ENCODE results near the gene OR6C2. TPM values are rescaled to one million over a fixed set of nuclear protein-coding genes. Genes with fewer than 3 reads are reported as not detected.
"Not testable (repeated sequence)": the region's sequence is repeated elsewhere in the genome, so short reads cannot be mapped to it uniquely, and the experiment has no call there.

OR6C2 gene
- polyA plus RNA-seq, 6 donors from 2014 or later = not detected

DNA sequence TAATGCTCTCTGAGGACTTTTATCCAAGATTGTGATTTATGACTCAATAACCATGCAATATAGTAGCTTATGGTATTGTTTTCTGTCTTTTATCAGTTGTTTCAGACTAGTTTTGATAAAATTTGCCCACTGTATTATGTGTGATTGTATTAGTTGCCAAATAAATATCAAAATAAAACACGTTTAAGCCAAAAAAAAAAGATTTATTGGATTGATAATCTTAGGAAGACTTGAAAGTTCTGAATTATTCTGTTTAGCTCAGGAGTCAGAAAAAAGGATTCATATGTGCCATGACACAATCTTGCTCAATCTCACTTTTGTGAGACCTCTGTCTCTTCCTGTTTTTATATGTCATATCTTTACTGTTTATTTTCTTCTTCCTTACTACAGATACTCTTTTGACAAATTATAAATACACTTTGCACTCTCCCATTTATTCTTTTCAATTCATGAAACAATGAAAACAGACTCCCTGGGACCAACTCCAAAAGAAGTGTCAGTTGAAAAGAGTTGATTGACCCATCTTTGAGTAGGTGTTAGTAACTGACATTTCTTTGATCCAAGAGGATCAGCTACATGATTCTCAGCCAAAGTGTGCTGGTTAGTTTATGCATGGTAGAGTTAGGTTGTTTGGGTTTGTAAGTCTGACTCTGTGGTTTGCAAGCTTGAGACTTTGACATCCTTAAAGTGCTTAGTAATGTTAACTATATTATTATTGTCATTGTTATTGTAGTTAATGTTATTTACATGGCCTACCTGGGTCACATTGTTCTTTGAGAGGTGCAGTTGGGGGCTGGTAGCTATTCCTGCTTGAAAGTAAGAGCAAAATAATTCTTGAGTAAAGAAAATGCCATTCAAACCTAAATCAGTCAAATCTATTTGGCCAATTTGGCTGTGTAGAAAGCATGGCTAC, 15.3 kb upstream of the OR6C2 start:
- peaks cover 21 to 36% (median 22%) of the 10 kb centered on the region in 3 donors for H3K27me3 Mint-ChIP-seq
- ATAC-seq (ENCODE audit: low read depth in 2 of 2) = no peak
- no peaks in the 10 kb centered on the region for H3K36me3 Mint-ChIP-seq
- no peak for DNase-seq
- peaks cover 0 to 4% (median 0%) of the 10 kb centered on the region in 7 donors for H3K9me3 Mint-ChIP-seq
- H3K27ac Mint-ChIP-seq = peak overlapping the region in 1 of 6 donors; percentile 36
- H3K4me3 Mint-ChIP-seq = no peak overlapping the region
- H3K4me1 Mint-ChIP-seq = peaks cover 0 to 4% (median 0%) of the 10 kb centered on the region in 3 donors

DNA sequence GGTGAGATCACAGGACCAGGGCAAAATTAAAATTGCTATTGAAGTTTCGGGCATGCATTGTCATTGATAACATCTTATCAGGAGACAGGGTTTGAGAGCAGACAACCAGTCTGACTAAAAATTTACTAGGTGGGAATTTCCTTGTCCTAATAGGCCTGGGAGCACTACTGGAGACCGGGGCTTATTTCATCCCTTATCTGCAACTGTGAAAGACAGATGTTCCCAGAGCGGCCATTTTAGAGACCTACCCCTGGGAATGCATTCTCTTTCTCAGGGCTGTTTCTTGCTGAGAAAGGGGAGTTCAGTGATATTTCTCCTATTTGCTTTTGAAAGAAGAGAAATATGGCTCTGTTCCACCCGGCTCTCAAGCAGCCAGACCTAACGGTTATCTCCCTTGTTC, 2.6 kb upstream of the OR6C2 start:
- not testable (repeated sequence) for H3K27ac Mint-ChIP-seq; ATAC-seq (ENCODE audit: low read depth in 2 of 2); DNase-seq; H3K4me1 Mint-ChIP-seq; H3K4me3 Mint-ChIP-seq
- Mint-ChIP-seq H3K36me3 (peaks cover 6 to 18% of the 10 kb centered on the region in 2 donors), H3K27me3 (peaks cover 0 to 18% (median 0%) of the 10 kb centered on the region in 3 donors), H3K9me3 (peaks cover 4 to 44% (median 26%) of the 10 kb centered on the region in 7 donors)

DNA sequence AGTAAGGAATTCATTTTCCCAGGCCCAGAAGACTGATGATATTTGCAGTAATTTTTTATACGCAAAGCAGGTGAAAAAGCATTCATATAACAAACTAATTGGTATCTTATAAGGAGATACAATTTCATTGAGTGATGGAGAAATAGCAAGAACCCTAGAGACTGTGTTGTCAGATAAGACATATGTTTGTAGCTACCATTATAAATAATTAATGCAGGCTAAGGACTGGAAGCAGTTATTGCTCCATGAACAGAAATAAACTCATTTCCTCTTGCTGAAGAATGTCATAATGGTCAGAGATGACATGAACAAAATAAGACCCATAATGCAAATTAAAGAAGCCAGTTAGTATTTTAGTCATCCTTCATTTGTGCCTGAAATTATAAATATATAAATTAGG, 1.5 kb downstream of the OR6C2 start:
- no peak for ATAC-seq (ENCODE audit: low read depth in 2 of 2)
- H3K9me3 Mint-ChIP-seq = peaks cover 0 to 23% (median 18%) of the 10 kb centered on the region in 7 donors
- H3K27me3 Mint-ChIP-seq = peaks cover 0 to 14% (median 0%) of the 10 kb centered on the region in 3 donors

DNA sequence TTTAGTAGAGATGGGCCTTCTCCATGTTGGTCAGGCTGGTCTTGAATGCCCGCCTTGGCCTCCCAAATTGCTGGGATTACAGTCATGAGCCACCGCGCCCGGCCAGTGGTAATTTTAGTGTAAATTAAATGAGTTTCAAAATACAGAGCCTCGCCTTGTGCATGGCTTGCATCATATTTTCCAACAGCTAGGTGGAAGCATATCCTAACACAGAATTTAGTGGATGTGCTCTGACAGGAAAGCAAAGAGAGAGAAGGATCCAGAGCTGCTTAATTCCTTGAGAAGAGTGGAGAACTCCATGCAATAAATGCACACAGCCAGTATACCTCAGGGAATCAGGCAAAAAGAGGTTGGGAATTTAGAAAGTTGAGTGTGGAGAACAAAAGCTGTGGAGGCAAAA, 2.5 kb downstream of the OR6C2 start:
- Mint-ChIP-seq H3K9me3 (peaks cover 0 to 14% (median 9%) of the 10 kb centered on the region in 7 donors), H3K4me1 (peaks cover 5 to 13% (median 8%) of the 10 kb centered on the region in 3 donors), H3K36me3 (no peaks in the 10 kb centered on the region), H3K27me3 (peaks cover 0 to 11% (median 0%) of the 10 kb centered on the region in 3 donors), H3K27ac (no peak overlapping the region), H3K4me3 (peak overlapping the region in 1 of 8 donors; percentile 5)
- DNase-seq (no peak), ATAC-seq (ENCODE audit: low read depth in 2 of 2) (no peak)

More for the DNA sequence above, 1.5 kb downstream of the OR6C2 start:
- Mint-ChIP-seq H3K27ac (no peak overlapping the region), H3K4me1 (peaks cover 5 to 13% (median 8%) of the 10 kb centered on the region in 3 donors), H3K4me3 (no peak overlapping the region), H3K36me3 (peaks cover 0 to 6% of the 10 kb centered on the region in 2 donors)
- no peak for DNase-seq

DNA sequence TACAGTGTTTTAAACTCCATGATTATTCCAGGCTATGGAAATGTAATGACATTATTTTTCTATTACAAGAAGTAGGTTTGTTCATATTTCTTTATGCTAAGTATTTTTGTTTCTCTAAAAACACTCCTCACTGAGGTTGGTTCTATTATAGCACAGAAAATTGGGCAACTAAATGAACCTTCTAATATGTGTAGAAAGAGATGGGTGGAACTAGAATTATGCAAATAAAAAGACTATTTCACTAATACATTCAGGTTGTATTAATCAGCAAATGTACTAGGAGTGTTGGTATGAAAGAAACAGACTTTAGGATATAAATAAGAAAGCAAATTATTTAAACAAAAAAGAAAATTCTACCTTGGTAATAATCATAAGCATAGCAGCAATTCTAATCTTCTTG, 4.9 kb downstream of the OR6C2 start:
- peaks cover 5 to 9% (median 5%) of the 10 kb centered on the region in 3 donors for H3K4me1 Mint-ChIP-seq
- no peak overlapping the region for H3K4me3 Mint-ChIP-seq
- DNase-seq (no peak), ATAC-seq (ENCODE audit: low read depth in 2 of 2) (no peak)
- no peaks in the 10 kb centered on the region for H3K9me3 Mint-ChIP-seq
- peaks cover 0 to 20% (median 0%) of the 10 kb centered on the region in 3 donors for H3K27me3 Mint-ChIP-seq
- peak overlapping the region in 1 of 6 donors; percentile 1 for H3K27ac Mint-ChIP-seq
- H3K36me3 Mint-ChIP-seq = no peaks in the 10 kb centered on the region

DNA sequence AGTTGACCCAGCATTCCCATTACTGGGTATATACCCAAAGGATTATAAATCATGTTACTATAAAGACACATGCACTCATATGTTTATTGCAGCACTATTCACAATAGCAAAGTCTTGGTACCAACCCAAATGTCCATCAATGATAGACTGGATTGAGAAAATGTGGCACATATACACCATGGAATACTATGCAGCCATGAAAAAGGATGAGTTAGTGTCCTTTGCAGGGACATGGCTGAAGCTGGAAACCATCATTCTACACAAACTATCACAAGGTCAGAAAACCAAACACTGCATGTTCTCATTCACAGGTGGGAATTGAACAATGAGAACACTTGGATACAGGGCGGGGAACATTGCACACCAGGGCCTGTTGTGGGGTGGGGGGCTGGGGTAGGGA, 21.1 kb downstream of the OR6C2 start:
- H3K27me3 Mint-ChIP-seq; H3K36me3 Mint-ChIP-seq; DNase-seq; H3K4me3 Mint-ChIP-seq; H3K27ac Mint-ChIP-seq; ATAC-seq (ENCODE audit: low read depth in 2 of 2): not testable (repeated sequence)
- Mint-ChIP-seq H3K9me3 (peaks cover 0 to 18% (median 6%) of the 10 kb centered on the region in 7 donors), H3K4me1 (peaks cover 23 to 33% (median 28%) of the 10 kb centered on the region in 3 donors)

DNA sequence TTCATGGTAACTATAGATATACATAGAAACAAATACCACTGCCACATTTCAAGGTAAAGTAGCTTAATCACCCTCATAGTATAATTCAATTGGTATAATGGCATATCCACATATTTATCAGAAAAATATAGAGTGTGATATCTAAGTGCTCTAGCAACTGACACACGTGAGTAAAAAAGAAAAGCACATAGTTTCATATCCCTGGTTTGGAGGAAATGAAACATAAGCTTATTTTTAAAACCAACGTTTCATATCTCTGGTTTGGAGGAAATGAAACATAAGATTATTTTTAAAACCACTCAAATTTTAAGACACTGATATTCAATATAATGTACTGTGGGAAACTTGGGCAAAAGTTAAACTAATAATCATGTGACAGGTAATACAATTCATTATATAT, 24.0 kb downstream of the OR6C2 start:
- Mint-ChIP-seq H3K9me3 (peaks cover 0 to 16% (median 4%) of the 10 kb centered on the region in 7 donors), H3K27ac (peak overlapping the region in 2 of 6 donors; percentile 58 to 75), H3K4me1 (peaks cover 26 to 40% (median 36%) of the 10 kb centered on the region in 3 donors), H3K4me3 (peak overlapping the region; percentile 32 to 86 (median 64)), H3K27me3 (no peaks in the 10 kb centered on the region), H3K36me3 (no peaks in the 10 kb centered on the region)
- peak; percentile 90 to 99 for ATAC-seq (ENCODE audit: low read depth in 2 of 2)
- DNase-seq = peak; percentile 36

DNA sequence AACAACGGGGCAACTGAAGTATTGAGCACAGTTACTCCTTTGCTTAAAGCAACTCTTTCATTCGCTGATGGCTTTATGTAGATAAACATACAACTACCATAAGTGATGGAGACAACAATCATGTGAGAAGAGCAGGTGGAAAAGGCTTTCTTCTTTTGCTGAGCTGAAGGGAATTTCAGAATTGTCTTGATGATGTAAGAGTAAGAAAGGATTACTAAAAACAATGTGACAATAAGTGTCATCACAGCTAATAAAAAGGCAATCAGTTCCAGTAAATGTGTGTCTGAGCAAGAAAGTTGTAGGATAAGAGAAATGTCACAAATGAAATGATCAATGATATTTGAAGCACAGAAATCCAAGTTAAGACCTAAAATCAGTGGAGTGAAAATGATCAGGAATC, 25.4 kb downstream of the OR6C2 start:
- DNase-seq (no peak), ATAC-seq (ENCODE audit: low read depth in 2 of 2) (no peak)
- peak overlapping the region in 2 of 8 donors; percentile 22 to 52 for H3K4me3 Mint-ChIP-seq
- H3K4me1 Mint-ChIP-seq = peaks cover 26 to 38% (median 36%) of the 10 kb centered on the region in 3 donors
- H3K27me3 Mint-ChIP-seq = no peaks in the 10 kb centered on the region
- H3K36me3 Mint-ChIP-seq = no peaks in the 10 kb centered on the region
- peaks cover 0 to 10% (median 0%) of the 10 kb centered on the region in 7 donors for H3K9me3 Mint-ChIP-seq
- peak overlapping the region in 2 of 6 donors; percentile 25 to 51 for H3K27ac Mint-ChIP-seq

DNA sequence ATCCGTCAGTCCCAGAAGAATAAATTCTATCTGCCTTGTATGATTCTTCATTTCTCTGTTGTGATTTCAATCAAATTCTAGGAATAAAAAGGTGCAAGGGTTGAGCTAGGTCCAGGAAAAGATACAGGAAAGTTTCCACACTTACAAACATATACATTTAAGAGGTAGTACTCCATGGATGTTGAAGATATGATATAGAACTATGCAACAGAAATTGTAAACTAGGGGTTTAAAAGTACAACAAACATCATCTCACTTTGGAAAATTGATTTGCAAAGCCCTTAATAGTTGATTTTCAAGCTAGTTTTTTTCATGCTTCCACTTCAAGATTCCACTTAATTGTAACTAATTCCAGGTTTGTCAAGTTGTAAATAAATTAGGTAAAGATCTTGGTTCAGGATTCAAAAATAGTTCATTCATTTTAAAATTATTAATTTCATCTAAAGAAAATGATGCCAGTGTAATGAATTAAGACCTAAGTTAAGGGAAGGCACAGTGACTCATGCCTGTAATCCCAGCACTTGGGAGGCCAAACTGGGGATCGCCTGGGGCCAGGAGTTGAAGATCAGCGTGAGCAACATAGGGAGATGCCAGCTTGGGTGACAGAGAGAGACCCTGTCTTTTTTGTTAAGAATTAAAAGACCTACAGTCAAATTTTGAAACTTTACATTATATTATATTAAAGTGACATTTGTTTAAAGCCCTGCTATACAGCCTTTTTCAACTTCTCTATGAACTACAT, 26.4 kb downstream of the OR6C2 start, which contains the start of gene OR6C70:
Gene OR6C70 (minus strand): TSS at position 51 of the 742 bp plus-strand sequence. CDS start 0 bp downstream, at position 51.
- peak within 1 kb of the TSS in 2 of 8 donors; percentile 22 to 52 for H3K4me3 Mint-ChIP-seq
- ATAC-seq (ENCODE audit: low read depth in 2 of 2) (no peak), DNase-seq (no peak)
- peak within 1 kb of the TSS in 3 of 6 donors; percentile 23 to 51 (median 25) for H3K27ac Mint-ChIP-seq
- peaks cover 0 to 3% (median 0%) of the 10 kb centered on the region in 7 donors for H3K9me3 Mint-ChIP-seq
- no peaks in the 10 kb centered on the region for H3K36me3 Mint-ChIP-seq
- no peaks in the 10 kb centered on the region for H3K27me3 Mint-ChIP-seq
- H3K4me1 Mint-ChIP-seq = peaks cover 26 to 36% (median 36%) of the 10 kb centered on the region in 3 donors

DNA sequence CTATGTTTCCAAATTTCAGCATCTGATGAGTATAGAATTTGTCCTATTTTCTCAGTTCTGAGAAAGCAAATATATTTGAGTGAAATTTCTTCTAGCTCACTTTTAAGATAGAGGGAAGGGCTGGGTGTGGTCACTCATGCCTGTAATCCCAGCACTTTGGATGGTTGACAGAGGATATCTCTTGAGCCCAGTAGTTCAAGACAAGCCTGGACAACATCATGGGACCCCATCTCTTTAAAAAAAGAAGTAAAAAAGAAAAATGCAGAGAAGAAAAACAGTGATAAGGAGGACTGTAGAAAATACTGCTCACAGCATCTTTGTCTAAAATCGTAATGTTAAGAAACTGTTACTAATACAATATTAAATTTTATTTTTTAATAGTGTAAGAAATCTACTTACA, 28.4 kb downstream of the OR6C2 start:
- DNase-seq (no peak), ATAC-seq (ENCODE audit: low read depth in 2 of 2) (no peak)
- Mint-ChIP-seq H3K4me1 (peaks cover 18 to 31% (median 22%) of the 10 kb centered on the region in 3 donors), H3K27me3 (no peaks in the 10 kb centered on the region), H3K9me3 (peaks cover 0 to 3% (median 0%) of the 10 kb centered on the region in 7 donors), H3K27ac (no peak overlapping the region), H3K36me3 (no peaks in the 10 kb centered on the region), H3K4me3 (no peak overlapping the region)

DNA sequence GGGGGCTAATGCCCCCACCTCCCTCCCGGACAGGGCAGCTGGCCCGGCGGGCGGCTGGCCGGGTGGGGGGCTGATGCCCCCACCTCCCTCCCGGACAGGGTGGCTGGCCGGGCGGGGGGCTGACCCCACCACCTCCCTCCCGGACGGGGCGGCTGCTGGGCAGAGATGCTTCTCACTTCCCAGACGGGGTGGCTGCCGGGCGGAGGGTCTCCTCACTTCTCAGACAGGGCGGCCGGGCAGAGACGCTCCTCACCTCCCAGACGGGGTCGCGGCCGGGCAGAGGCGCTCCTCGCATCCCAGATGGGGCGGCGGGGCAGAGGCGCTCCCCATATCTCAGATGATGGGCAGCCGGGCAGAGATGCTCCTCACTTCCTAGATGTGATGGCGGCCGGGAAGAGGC, 35.3 kb downstream of the OR6C2 start:
- peaks cover 4 to 18% (median 8%) of the 10 kb centered on the region in 3 donors for H3K27me3 Mint-ChIP-seq
- DNase-seq; H3K9me3 Mint-ChIP-seq; H3K36me3 Mint-ChIP-seq; ATAC-seq (ENCODE audit: low read depth in 2 of 2); H3K4me3 Mint-ChIP-seq; H3K27ac Mint-ChIP-seq; H3K4me1 Mint-ChIP-seq: not testable (repeated sequence)

DNA sequence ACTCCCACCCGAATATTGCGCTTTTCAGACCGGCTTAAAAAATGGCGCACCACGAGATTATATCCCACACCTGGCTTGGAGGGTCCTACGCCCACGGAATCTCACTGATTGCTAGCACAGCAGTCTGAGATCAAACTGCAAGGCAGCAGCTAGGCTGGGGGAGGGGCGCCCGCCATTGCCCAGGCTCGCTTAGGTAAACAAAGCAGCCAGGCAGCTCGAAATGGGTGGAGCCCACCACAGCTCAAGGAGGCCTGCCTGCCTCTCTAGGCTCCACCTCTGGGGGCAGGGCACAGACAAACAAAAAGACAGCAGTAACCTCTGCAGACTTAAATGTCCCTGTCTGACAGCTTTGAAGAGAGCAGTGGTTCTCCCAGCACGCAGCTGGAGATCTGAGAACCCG, 40.4 kb downstream of the OR6C2 start:
- not testable (repeated sequence) for H3K4me1 Mint-ChIP-seq; H3K36me3 Mint-ChIP-seq; ATAC-seq (ENCODE audit: low read depth in 2 of 2); H3K4me3 Mint-ChIP-seq; H3K9me3 Mint-ChIP-seq; H3K27ac Mint-ChIP-seq; DNase-seq
- H3K27me3 Mint-ChIP-seq = peaks cover 4 to 18% (median 8%) of the 10 kb centered on the region in 3 donors

DNA sequence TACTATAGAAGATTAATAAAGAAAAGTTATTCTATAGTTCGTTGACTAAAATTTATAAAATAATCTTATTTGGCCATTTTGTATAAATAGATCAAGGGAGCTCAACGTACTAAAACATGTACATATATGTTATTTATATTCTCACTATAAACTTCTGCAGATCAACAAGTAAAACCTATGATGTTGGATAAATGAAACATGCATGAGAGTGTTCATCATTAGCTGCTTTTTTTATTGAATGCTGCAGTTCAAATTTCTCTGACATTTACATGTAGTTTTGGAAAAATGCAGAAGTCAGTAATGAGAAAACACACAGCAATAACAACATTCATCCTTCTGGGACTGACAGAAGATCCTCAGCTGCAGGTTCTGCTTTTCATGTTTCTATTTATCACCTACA, 48.2 kb downstream of the OR6C2 start, which contains the start of gene OR6C68:
Gene OR6C68 (plus strand): TSS at position 301 of the 400 bp plus-strand sequence. CDS start 0 bp downstream, at position 301.
- H3K27ac Mint-ChIP-seq = no peak within 1 kb of the TSS
- ATAC-seq (ENCODE audit: low read depth in 2 of 2) (no peak), DNase-seq (no peak)
- peaks cover 4 to 13% (median 8%) of the 10 kb centered on the region in 3 donors for H3K27me3 Mint-ChIP-seq
- peaks cover 0 to 2% (median 0%) of the 10 kb centered on the region in 7 donors for H3K9me3 Mint-ChIP-seq
- H3K4me1 Mint-ChIP-seq = no peaks in the 10 kb centered on the region
- H3K4me3 Mint-ChIP-seq = no peak within 1 kb of the TSS
- H3K36me3 Mint-ChIP-seq = no peaks in the 10 kb centered on the region

All from naive B cell (primary cell).